Osteocyte (in vitro differentiated cells): ENCODE data around the gene STX2. TPM values are rescaled to one million over a fixed set of nuclear protein-coding genes. Genes with fewer than 3 reads are reported as not detected.

ENCODE experiments used
- DNase-seq: peaks from one replicate; pipeline ENCODE4 v3.0.0; 2021; ENCODE audit warnings: mixed read lengths; ENCODE audit not compliant: unreplicated experiment; ENCODE audit errors: extremely low spot score
- H3K27ac Mint-ChIP-seq: one replicate; pipeline ENCODE4 v1.8.0; 2021; ENCODE audit warnings: mild to moderate bottlenecking, mixed read lengths; ENCODE audit not compliant: unreplicated experiment
- H3K27me3 Mint-ChIP-seq: one replicate; pipeline ENCODE4 v1.8.0; 2021; ENCODE audit warnings: mixed read lengths; ENCODE audit not compliant: unreplicated experiment
- H3K36me3 Mint-ChIP-seq: one replicate; pipeline ENCODE4 v1.8.0; 2021; ENCODE audit warnings: mixed read lengths; ENCODE audit not compliant: unreplicated experiment
- H3K4me1 Mint-ChIP-seq: one replicate; pipeline ENCODE4 v1.8.0; 2021; ENCODE audit warnings: mixed read lengths; ENCODE audit not compliant: unreplicated experiment
- H3K4me3 Mint-ChIP-seq: one replicate; pipeline ENCODE4 v1.8.0; 2021; ENCODE audit warnings: mild to moderate bottlenecking, moderate library complexity, mixed read lengths; ENCODE audit not compliant: unreplicated experiment
- H3K9me3 Mint-ChIP-seq: one replicate; pipeline ENCODE4 v1.8.0; 2021; ENCODE audit warnings: mixed read lengths; ENCODE audit not compliant: unreplicated experiment
- total RNA-seq: library from RNA; stranded (reverse); gene quantifications from 2 replicates; pipeline ENCODE4 v1.2.1, GENCODE V29; 2021
- TF ChIP-seq, protein P1 (sequence below): fragments of 200-600 bp; sonication (generic); IDR thresholded peaks from 2 replicates; pipeline ENCODE4 v1.5.0; 2021; ENCODE audit warnings: antibody characterized with exemption, mild to moderate bottlenecking, moderate library complexity

STX2 gene
- total RNA-seq, 1 donor from 2014 or later: 32.0 TPM

DNA sequence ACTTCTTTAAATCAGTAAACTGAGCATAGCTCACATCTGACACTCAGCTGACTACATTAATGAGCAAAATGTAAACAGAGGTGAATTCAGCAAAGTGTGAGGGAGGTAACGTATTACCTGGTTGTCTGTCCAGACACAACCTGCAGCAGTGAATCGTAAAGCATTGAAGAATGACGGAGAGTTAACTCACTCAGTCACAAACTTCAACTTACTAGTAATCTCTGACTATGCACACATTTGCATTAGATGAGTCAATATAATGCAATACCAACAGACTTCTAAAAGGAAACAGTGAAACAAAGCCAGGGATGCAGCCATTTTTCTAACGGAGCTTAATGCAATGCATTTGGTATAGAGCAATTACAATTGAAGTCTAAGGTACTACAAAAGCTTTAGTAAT is 40.0 kb downstream of the STX2 start:
- Mint-ChIP-seq H3K27me3 (no peaks in the 10 kb centered on the region), H3K4me1 (peaks cover 5% of the 10 kb centered on the region), H3K27ac (no peak overlapping the region), H3K9me3 (no peaks in the 10 kb centered on the region), H3K4me3 (no peak overlapping the region), H3K36me3 (peaks cover 38% of the 10 kb centered on the region)
- TF ChIP-seq, protein P1, sequence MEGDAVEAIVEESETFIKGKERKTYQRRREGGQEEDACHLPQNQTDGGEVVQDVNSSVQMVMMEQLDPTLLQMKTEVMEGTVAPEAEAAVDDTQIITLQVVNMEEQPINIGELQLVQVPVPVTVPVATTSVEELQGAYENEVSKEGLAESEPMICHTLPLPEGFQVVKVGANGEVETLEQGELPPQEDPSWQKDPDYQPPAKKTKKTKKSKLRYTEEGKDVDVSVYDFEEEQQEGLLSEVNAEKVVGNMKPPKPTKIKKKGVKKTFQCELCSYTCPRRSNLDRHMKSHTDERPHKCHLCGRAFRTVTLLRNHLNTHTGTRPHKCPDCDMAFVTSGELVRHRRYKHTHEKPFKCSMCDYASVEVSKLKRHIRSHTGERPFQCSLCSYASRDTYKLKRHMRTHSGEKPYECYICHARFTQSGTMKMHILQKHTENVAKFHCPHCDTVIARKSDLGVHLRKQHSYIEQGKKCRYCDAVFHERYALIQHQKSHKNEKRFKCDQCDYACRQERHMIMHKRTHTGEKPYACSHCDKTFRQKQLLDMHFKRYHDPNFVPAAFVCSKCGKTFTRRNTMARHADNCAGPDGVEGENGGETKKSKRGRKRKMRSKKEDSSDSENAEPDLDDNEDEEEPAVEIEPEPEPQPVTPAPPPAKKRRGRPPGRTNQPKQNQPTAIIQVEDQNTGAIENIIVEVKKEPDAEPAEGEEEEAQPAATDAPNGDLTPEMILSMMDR: no peak
- no peak for DNase-seq

DNA sequence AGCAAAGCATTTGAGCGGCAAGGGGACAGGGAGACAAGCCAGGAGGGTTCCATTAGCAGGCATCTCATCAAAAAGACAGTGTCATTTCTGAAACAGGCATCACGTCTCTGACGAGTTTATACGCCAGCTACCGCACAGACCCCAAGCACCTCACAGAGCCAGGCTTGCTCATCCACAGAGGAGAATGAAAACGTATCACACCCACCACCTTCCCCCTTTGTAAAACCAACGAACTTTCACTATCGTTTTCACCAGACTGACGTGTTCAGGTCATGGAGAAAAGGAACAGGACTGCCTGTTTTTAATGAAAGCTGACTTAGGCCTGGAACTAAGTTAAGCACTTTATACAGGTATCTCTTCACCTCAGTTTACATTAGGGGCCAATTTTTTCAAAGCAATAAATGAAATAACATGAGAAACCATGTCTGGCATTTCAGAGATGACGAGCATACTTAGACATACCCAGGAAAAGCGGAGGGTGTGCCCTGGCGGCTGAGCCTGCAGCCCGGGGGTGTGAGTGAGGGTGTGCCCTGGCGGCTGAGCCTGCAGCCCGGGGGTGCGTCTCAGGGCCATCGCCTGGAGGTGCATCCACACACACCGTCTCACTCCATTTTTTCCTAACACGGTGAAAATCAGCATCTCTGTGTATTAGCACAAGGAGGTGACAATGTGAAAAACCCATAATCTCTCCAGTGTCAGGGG is 41.9 kb downstream of the STX2 start:
- TF ChIP-seq, protein P1: no peak
- no peak for DNase-seq
- H3K27ac Mint-ChIP-seq: no peak overlapping the region
- no peaks in the 10 kb centered on the region for H3K9me3 Mint-ChIP-seq
- no peaks in the 10 kb centered on the region for H3K27me3 Mint-ChIP-seq
- H3K4me1 Mint-ChIP-seq: no peaks in the 10 kb centered on the region
- peaks cover 40% of the 10 kb centered on the region for H3K36me3 Mint-ChIP-seq
- H3K4me3 Mint-ChIP-seq: no peak overlapping the region

DNA sequence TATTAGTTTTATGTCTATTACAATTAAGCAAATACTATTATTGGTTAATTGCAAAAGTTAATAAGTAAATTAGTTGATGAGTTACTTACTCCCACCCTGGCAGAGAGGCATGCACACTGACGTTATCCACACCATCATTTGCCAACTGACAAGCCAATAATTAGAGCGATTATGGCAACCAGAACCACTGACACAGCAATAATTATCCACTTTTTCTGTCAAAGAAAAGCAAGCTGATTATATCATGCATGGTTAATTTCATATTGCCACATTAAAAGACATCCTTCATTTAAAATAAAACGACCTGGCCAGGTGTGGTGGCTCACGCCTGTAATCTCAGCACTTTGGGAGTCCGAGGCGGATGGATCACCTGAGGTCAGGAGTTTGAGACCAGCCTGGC is 43.1 kb downstream of the STX2 start:
- no peak for DNase-seq
- TF ChIP-seq, protein P1: no peak
- H3K4me1 Mint-ChIP-seq: no peaks in the 10 kb centered on the region
- H3K36me3 Mint-ChIP-seq: peaks cover 41% of the 10 kb centered on the region
- H3K27ac Mint-ChIP-seq: no peak overlapping the region
- H3K9me3 Mint-ChIP-seq: no peaks in the 10 kb centered on the region
- H3K4me3 Mint-ChIP-seq: no peak overlapping the region
- no peaks in the 10 kb centered on the region for H3K27me3 Mint-ChIP-seq

DNA sequence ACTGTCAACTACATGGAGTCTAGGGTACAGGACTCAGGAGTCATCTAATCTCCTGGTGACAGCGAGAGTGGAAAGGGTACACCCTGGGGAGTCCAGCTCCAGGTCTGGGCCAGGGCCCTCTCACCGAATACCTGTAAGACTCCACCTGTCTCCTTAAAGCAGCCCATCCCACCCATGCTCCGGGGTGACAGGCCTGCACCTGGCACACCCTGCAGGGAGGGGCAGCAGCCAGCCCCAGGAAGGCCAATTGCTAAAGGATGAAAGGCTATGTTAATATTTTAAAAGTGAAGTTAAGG is 45.5 kb downstream of the STX2 start:
- no peak overlapping the region for H3K27ac Mint-ChIP-seq
- H3K4me1 Mint-ChIP-seq: peaks cover under 1% of the 10 kb centered on the region
- TF ChIP-seq, protein P1: no peak

DNA sequence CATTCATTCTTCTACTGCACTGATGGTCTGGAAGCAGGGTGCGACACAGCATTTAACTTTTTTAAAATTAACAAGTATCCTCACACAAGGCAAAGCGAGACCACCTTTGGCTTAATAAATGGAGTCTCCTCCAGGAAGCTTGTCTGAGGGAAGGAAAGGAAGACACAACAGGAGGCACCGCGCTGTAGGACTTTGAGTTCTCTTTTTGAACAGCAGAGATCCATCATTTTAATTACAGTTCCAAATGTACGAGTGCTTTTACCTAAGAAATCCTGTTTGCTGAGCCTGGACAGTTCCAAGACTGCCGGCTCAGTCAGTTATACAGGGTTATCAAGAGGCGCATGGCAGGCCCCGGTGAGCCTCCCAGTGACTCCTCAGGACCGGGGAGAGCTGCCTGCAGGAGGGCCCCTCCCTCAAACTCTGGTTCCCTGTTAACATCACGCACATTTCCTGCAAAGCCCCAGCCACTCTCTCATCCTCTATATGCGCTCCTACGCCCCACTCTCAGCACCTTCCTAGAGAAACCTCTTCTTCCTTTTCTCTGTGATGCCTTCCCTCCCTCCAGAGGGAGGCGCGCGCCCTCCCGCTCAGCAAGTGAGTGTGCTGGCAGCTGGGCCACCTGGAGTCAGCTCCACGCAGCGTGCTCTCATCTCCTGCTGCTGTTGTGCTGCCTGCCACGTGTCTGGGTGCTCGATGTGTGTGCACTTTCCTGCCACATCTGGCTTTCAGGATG is 46.1 kb downstream of the STX2 start:
- peaks cover 5% of the 10 kb centered on the region for H3K4me1 Mint-ChIP-seq
- DNase-seq: no peak
- no peak overlapping the region for H3K4me3 Mint-ChIP-seq
- H3K27ac Mint-ChIP-seq: no peak overlapping the region
- no peaks in the 10 kb centered on the region for H3K27me3 Mint-ChIP-seq
- TF ChIP-seq, protein P1: no peak
- H3K9me3 Mint-ChIP-seq: no peaks in the 10 kb centered on the region
- H3K36me3 Mint-ChIP-seq: peaks cover 44% of the 10 kb centered on the region

More for the DNA sequence above, 45.5 kb downstream of the STX2 start:
- H3K9me3 Mint-ChIP-seq: no peaks in the 10 kb centered on the region
- peaks cover 45% of the 10 kb centered on the region for H3K36me3 Mint-ChIP-seq
- no peaks in the 10 kb centered on the region for H3K27me3 Mint-ChIP-seq
- DNase-seq: no peak
- no peak overlapping the region for H3K4me3 Mint-ChIP-seq
